Colonic mucosa (tissue), 4 donors: ENCODE measurements around the gene TMEM255A. TPM values are rescaled to one million over a fixed set of nuclear protein-coding genes. Genes with fewer than 3 reads are reported as not detected.

ENCODE experiments used
- DNase-seq: peaks from one replicate; pipeline ENCODE4 v3.0.0-alpha.2; 2020
- H3K27ac ChIP-seq: fragments of 200-600 bp; one replicate; pipeline ENCODE4 v1.8.0; 2021
- H3K27me3 ChIP-seq: fragments of 200-600 bp; one replicate; pipeline ENCODE4 v1.8.0; 2021
- H3K36me3 ChIP-seq: fragments of 200-600 bp; one replicate; pipeline ENCODE4 v1.8.0; 2021
- H3K4me1 ChIP-seq: fragments of 200-600 bp; one replicate; pipeline ENCODE4 v1.8.0; 2021; ENCODE audit warnings: mild to moderate bottlenecking
- H3K4me3 ChIP-seq: fragments of 200-600 bp; one replicate; pipeline ENCODE4 v1.8.0; 2021
- H3K9ac ChIP-seq, 2 donors: one replicate each; pipeline ENCODE4 v1.7.0; 2013; ENCODE audit warnings: control low read depth in 2 of 2, low read depth in 2 of 2, low read length in 2 of 2
- H3K9me3 ChIP-seq: fragments of 200-600 bp; one replicate; pipeline ENCODE4 v1.8.0; 2021
- intact Hi-C: fragments of 100-400 bp; cut with DNase I; formaldehyde crosslinking; loops from one replicate; pipeline ENCODE4 v1.14.1; 2022
- total RNA-seq, 2 donors: library from RNA; stranded (reverse); fragmentation: NEBNext Ultra II Directional in 1 of 2; extraction: Animal tissue kit (Norgen Biotek cat#: 25700) in 1 of 2; gene quantifications; one replicate each; pipeline ENCODE4 v1.2.1, GENCODE V29; 2021
- TF ChIP-seq, protein P1 (sequence below): fragments of 200-600 bp; IDR thresholded peaks from one replicate; pipeline ENCODE4 v1.8.0; 2022; ENCODE audit warnings: antibody characterized with exemption, mild to moderate bottlenecking
- donor health status: healthy.
- donor health status: DM: no; HTN: no; CAD: no.
- donor health status: DM: no; HTN: no; CAD: no.

Gene TMEM255A
- total RNA-seq, 2 donors from 2014 or later: 1.1 to 2.6 TPM

GRCh38 chrX:120274958-120275357, 36.3 kb downstream of the TMEM255A start:
- Histone ChIP-seq H3K9ac (no peak overlapping the region), H3K27me3 (no peaks in the 10 kb centered on the region), H3K4me3 (no peak overlapping the region), H3K4me1 (no peaks in the 10 kb centered on the region), H3K36me3 (no peaks in the 10 kb centered on the region), H3K9me3 (no peaks in the 10 kb centered on the region), H3K27ac (no peak overlapping the region)
- intact Hi-C loops: no loop called here
- TF ChIP-seq, protein P1, sequence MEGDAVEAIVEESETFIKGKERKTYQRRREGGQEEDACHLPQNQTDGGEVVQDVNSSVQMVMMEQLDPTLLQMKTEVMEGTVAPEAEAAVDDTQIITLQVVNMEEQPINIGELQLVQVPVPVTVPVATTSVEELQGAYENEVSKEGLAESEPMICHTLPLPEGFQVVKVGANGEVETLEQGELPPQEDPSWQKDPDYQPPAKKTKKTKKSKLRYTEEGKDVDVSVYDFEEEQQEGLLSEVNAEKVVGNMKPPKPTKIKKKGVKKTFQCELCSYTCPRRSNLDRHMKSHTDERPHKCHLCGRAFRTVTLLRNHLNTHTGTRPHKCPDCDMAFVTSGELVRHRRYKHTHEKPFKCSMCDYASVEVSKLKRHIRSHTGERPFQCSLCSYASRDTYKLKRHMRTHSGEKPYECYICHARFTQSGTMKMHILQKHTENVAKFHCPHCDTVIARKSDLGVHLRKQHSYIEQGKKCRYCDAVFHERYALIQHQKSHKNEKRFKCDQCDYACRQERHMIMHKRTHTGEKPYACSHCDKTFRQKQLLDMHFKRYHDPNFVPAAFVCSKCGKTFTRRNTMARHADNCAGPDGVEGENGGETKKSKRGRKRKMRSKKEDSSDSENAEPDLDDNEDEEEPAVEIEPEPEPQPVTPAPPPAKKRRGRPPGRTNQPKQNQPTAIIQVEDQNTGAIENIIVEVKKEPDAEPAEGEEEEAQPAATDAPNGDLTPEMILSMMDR: no peak
- DNase-seq: no peak

DNA sequence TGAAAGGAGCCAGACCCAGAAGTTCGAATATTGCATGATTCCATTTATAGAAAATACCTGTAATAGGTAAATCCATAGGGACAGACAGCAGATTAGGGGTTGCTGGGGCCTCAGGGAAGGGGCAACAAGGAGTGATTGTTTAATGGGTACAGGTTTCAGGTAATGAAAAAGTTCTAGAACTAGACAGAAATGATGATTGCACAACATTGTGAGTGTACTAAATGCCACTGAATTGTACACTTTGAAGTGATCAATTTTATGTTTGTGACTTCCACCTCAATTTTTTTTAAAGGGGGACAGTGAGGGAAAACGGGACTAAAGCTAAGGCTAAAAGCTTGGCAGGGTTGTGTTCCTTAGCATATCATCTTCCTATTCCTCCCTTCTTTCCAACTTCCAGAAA, 37.1 kb downstream of the TMEM255A start:
- Histone ChIP-seq H3K4me1 (no peaks in the 10 kb centered on the region), H3K27me3 (no peaks in the 10 kb centered on the region), H3K36me3 (no peaks in the 10 kb centered on the region), H3K9ac (no peak overlapping the region), H3K4me3 (no peak overlapping the region), H3K27ac (no peak overlapping the region), H3K9me3 (no peaks in the 10 kb centered on the region)
- intact Hi-C loops: no loop called here
- DNase-seq: no peak
- TF ChIP-seq, protein P1: no peak

- H3K9me3 ChIP-seq: no peaks in the 10 kb centered on the region
- no peak overlapping the region for H3K9ac ChIP-seq
- H3K27me3 ChIP-seq: no peaks in the 10 kb centered on the region
- no peaks in the 10 kb centered on the region for H3K4me1 ChIP-seq
- no peaks in the 10 kb centered on the region for H3K36me3 ChIP-seq
- intact Hi-C loops: no loop called here
- H3K4me3 ChIP-seq: no peak overlapping the region
- no peak overlapping the region for H3K27ac ChIP-seq
- TF ChIP-seq, protein P1: no peak
- no peak for DNase-seq
Measured at GRCh38 chrX:120271218-120271617, 40.0 kb downstream of the TMEM255A start.

- Histone ChIP-seq H3K9ac (no peak overlapping the region), H3K4me3 (no peak overlapping the region), H3K27ac (no peak overlapping the region), H3K9me3 (no peaks in the 10 kb centered on the region), H3K36me3 (no peaks in the 10 kb centered on the region), H3K27me3 (no peaks in the 10 kb centered on the region), H3K4me1 (no peaks in the 10 kb centered on the region)
- DNase-seq: no peak
- TF ChIP-seq, protein P1: no peak
- intact Hi-C loops: no loop called here
Measured at GRCh38 chrX:120270567-120270966, 40.7 kb downstream of the TMEM255A start.

GRCh38 chrX:120269373-120270035, 41.8 kb downstream of the TMEM255A start:
- Histone ChIP-seq H3K4me3 (no peak overlapping the region), H3K9me3 (no peaks in the 10 kb centered on the region), H3K27me3 (no peaks in the 10 kb centered on the region), H3K4me1 (no peaks in the 10 kb centered on the region), H3K27ac (no peak overlapping the region), H3K36me3 (no peaks in the 10 kb centered on the region), H3K9ac (no peak overlapping the region)
- TF ChIP-seq, protein P1: no peak
- DNase-seq: no peak
- intact Hi-C loops: no loop called here
